HG03025 (cell line): ENCODE measurements around the gene UNC119B.

Experiments used
- ATAC-seq: cut with Tn5 transposase; IDR thresholded peaks from one replicate; pipeline ENCODE4 v1.9.1; 2021; ENCODE audit warnings: mild to moderate bottlenecking, moderate library complexity; ENCODE audit not compliant: unreplicated experiment, low FRiP score

Gene UNC119B

GRCh38 chr12:120761519-120761934 is 51.3 kb downstream of the UNC119B start:
- ATAC-seq, result no peak

- no peak for ATAC-seq
These were observed 51.8 kb downstream of the UNC119B start for GRCh38 chr12:120762086-120762485.

- ATAC-seq, result no peak
These were observed 53.0 kb downstream of the UNC119B start for GRCh38 chr12:120763250-120763649.

- ATAC-seq, result no peak
These were observed 54.6 kb downstream of the UNC119B start for GRCh38 chr12:120764816-120765215.

- ATAC-seq, result no peak
These were observed 56.3 kb downstream of the UNC119B start for GRCh38 chr12:120766566-120766965.

GRCh38 chr12:120767071-120768024 is 57.1 kb downstream of the UNC119B start:
- no peak for ATAC-seq

- ATAC-seq, result no peak
These were observed 60.8 kb downstream of the UNC119B start for GRCh38 chr12:120771097-120771496.
